ENCODE measurements around the gene ASTN2. TPM values are rescaled to one million over a fixed set of nuclear protein-coding genes. Genes with fewer than 3 reads are reported as not detected.

Gene ASTN2
- total RNA-seq, 1 experiment from 2014 or later = 4.8 TPM

DNA sequence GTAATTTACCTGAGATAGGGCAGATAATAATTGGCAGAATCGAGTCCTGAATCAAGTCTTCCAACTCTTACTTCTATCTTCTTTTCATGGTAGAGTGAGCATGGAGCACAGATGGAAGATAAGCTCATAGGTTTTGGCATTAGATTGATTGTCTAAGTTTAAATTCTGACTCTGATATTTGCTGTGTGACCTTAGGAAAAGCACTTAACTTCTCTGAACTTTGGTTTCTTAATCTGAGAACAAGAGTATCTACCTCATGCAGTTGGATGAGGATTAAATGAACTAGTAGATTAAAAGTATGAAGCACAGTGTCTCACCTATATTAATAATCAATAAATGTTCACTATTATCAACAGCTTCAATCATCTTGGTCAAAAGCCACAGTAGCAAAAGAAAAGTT is 9.4 kb upstream of the ASTN2 start:
- H3K79me2 ChIP-seq (ENCODE audit: insufficient read depth, low read length) = no peaks in the 10 kb centered on the region
- ChIA-PET POLR2A (no interaction called here), RAD21 (ENCODE audit: low non-redundant PET in 1 of 2, low total read pairs in 2 of 2, uncharacterized antibody in 2 of 2, unreplicated experiment in 2 of 2) (no interaction called here), CTCF (no interaction called here)
- BruUV-seq (replicated peaks) = no TSS peak
- no peaks in the 10 kb centered on the region for H3K36me3 ChIP-seq (ENCODE audit: control insufficient read depth in 1 of 2, insufficient read depth in 2 of 2, low read length in 2 of 2)
- intact Hi-C loops (cut with micrococcal nuclease) = no loop called here
- H3K27ac ChIP-seq (ENCODE audit: low read depth, low read length) = no peak overlapping the region
- no peaks in the 10 kb centered on the region for H4K20me1 ChIP-seq (ENCODE audit: insufficient read depth)
- no peaks in the 10 kb centered on the region for H3K27me3 ChIP-seq (ENCODE audit: insufficient read depth, low read length)
- no peak overlapping the region for H3K9ac ChIP-seq (ENCODE audit: low read length)
- no peak for ATAC-seq
- no peaks in the 10 kb centered on the region for H3K4me1 ChIP-seq (ENCODE audit: control insufficient read depth in 1 of 2, insufficient read depth in 2 of 2, low read length in 2 of 2)
- no peaks in the 10 kb centered on the region; a peak in 1 of 4 replicates for H3K9me3 ChIP-seq (ENCODE audit: control insufficient read depth in 1 of 2, insufficient read depth in 1 of 2, low read depth in 1 of 2, low read length in 2 of 2)
- H2AFZ ChIP-seq (ENCODE audit: low read depth, low read length, poor library complexity, severe bottlenecking) = no peak overlapping the region
- DNase-seq (ENCODE audit: low read depth, low spot score) = no peak
- H3K9me2 ChIP-seq (ENCODE audit: insufficient read depth) = no peaks in the 10 kb centered on the region
- TF ChIP-seq POLR2AphosphoS5 (IDR thresholded peaks at IDR 0.05; ENCODE audit: low read depth, low read length) (no peak), EZH2 (IDR thresholded peaks at IDR 0.05) (no peak), FOSL1 (IDR thresholded peaks at IDR 0.05; ENCODE audit: low read depth) (no peak), YY1 (IDR thresholded peaks at IDR 0.05; ENCODE audit: extremely low read depth, insufficient replicate concordance, low read depth, low read length) (no peak), TCF7L2 (IDR thresholded peaks at IDR 0.05; ENCODE audit: borderline replicate concordance, extremely low read depth, insufficient read depth, insufficient read length) (no peak), SP1 (IDR thresholded peaks at IDR 0.05; ENCODE audit: low read depth) (no peak), SIN3A (IDR thresholded peaks at IDR 0.05; ENCODE audit: low read depth) (no peak), JUND (IDR thresholded peaks at IDR 0.05) (no peak), MAX (IDR thresholded peaks at IDR 0.05) (no peak), CBX3 (IDR thresholded peaks at IDR 0.05; ENCODE audit: low read depth) (no peak), RAD21 (IDR thresholded peaks at IDR 0.05; ENCODE audit: low read depth) (no peak)
- TF ChIP-seq, protein P1, sequence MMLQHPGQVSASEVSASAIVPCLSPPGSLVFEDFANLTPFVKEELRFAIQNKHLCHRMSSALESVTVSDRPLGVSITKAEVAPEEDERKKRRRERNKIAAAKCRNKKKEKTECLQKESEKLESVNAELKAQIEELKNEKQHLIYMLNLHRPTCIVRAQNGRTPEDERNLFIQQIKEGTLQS (IDR thresholded peaks at IDR 0.05) = no peak
- H3K4me3 ChIP-seq (replicated peaks in 1 of 2; ENCODE audit: low read depth in 1 of 2, low read length in 2 of 2) = no peak overlapping the region
- no peak overlapping the region for H3K4me2 ChIP-seq (ENCODE audit: low read length)

GRCh38 chr9:117418111-117418510 is 3.3 kb upstream of the ASTN2 start:
- POLR2A ChIA-PET = no interaction called here
- no TSS peak for BruUV-seq (replicated peaks)
- no peak for TF ChIP-seq ZBTB33 (IDR thresholded peaks at IDR 0.05; ENCODE audit: extremely low read depth, insufficient replicate concordance, low read length)
- TF ChIP-seq, protein P1 (IDR thresholded peaks at IDR 0.05) = no peak
- TF ChIP-seq CTCF (IDR thresholded peaks at IDR 0.05 in 2 of 3, conservative IDR thresholded peaks at IDR 0.05 in 1 of 3; ENCODE audit: borderline replicate concordance in 1 of 3, insufficient read depth in 1 of 3, low read depth in 2 of 3, low read length in 2 of 3) = no peak
- no peak for TF ChIP-seq YY1 (IDR thresholded peaks at IDR 0.05; ENCODE audit: extremely low read depth, insufficient replicate concordance, low read depth, low read length)
- TF ChIP-seq EZH2phosphoT487 (IDR thresholded peaks at IDR 0.05; ENCODE audit: borderline replicate concordance) = no peak
- TF ChIP-seq ZNF274 (IDR thresholded peaks at IDR 0.05; ENCODE audit: low read depth, low read length) = no peak
- no peak for TF ChIP-seq MAX (IDR thresholded peaks at IDR 0.05)

More at GRCh38 chr9:117418111-117418510, 3.3 kb upstream of the ASTN2 start:
- CTCF ChIA-PET = no interaction called here
- peaks cover 0 to 5% of the 10 kb centered on the region in 2 experiments; a peak in 2 of 4 replicates for H3K9me3 ChIP-seq (ENCODE audit: control insufficient read depth in 1 of 2, insufficient read depth in 1 of 2, low read depth in 1 of 2, low read length in 2 of 2)
- H3K4me2 ChIP-seq (ENCODE audit: low read length) = no peak overlapping the region
- intact Hi-C loops (cut with micrococcal nuclease) = loop anchor here (10.0 kb wide), 1 partner anchor 683 kb away; no protein-coding TSS in a partner anchor
- H3K27me3 ChIP-seq (ENCODE audit: insufficient read depth, low read length) = no peaks in the 10 kb centered on the region
- no peak overlapping the region for H3K9ac ChIP-seq (ENCODE audit: low read length)
- RAD21 ChIA-PET (ENCODE audit: low non-redundant PET in 1 of 2, low total read pairs in 2 of 2, uncharacterized antibody in 2 of 2, unreplicated experiment in 2 of 2) = no interaction called here
- H2AFZ ChIP-seq (ENCODE audit: low read depth, low read length, poor library complexity, severe bottlenecking) = no peak overlapping the region
- DNase-seq (ENCODE audit: low read depth, low spot score) (no peak), ATAC-seq (no peak)
- H3K36me3 ChIP-seq (ENCODE audit: control insufficient read depth in 1 of 2, insufficient read depth in 2 of 2, low read length in 2 of 2) = no peaks in the 10 kb centered on the region
- no peak overlapping the region for H3K4me3 ChIP-seq (replicated peaks in 1 of 2; ENCODE audit: low read depth in 1 of 2, low read length in 2 of 2)
- no peaks in the 10 kb centered on the region for H3K9me2 ChIP-seq (ENCODE audit: insufficient read depth)
- H3K79me2 ChIP-seq (ENCODE audit: insufficient read depth, low read length) = no peaks in the 10 kb centered on the region
- no peak overlapping the region for H3K27ac ChIP-seq (ENCODE audit: low read depth, low read length)
- H3K4me1 ChIP-seq (ENCODE audit: control insufficient read depth in 1 of 2, insufficient read depth in 2 of 2, low read length in 2 of 2) = no peaks in the 10 kb centered on the region
- H4K20me1 ChIP-seq (ENCODE audit: insufficient read depth) = no peaks in the 10 kb centered on the region
